Panc1 (cell line): ENCODE results near the gene KLHL9. TPM values are rescaled to one million over a fixed set of nuclear protein-coding genes. Genes with fewer than 3 reads are reported as not detected.
"Not testable (repeated sequence)": the region's sequence is repeated elsewhere in the genome, so short reads cannot be mapped to it uniquely, and the experiment has no call there.

Source experiments
- ATAC-seq: fragments of 200-7000 bp; cut with Tn5 transposase; 2 replicates; pipeline ENCODE4 v1.9.1; 2020; ENCODE audit warnings: mild to moderate bottlenecking, moderate library complexity
- BruUV-seq: library from RNA; stranded (reverse); fragments of 400-500 nt; replicated peaks from 2 replicates; lab custom pipeline; 2021; lab: Mats Ljungman, UMichigan
- CTCF ChIA-PET: fragments of 300-600 bp; sonication (Branson Sonifier 250); formaldehyde crosslinking; loops from one replicate; lab custom pipeline; 2022; ENCODE audit warnings: antibody characterized with exemption; lab: Charles Lee
- POLR2A ChIA-PET: fragments of 300-600 bp; sonication (Branson Sonifier 250); formaldehyde crosslinking; loops from one replicate; lab custom pipeline; 2022; ENCODE audit warnings: antibody characterized with exemption; lab: Charles Lee
- DNase-seq: peaks from one replicate; pipeline ENCODE4 v3.0.0-alpha.2; 2010; ENCODE audit warnings: low read depth, low spot score
- H3K27ac ChIP-seq: 2 replicates; pipeline ENCODE4 v1.5.1; 2011; ENCODE audit warnings: mild to moderate bottlenecking, low read length, inconsistent platforms
- H3K27me3 ChIP-seq: fragments of 200-500 bp; sonication (Bioruptor generic); 2 replicates; pipeline ENCODE4 v1.6.0; 2014; ENCODE audit warnings: low read length, inconsistent platforms; ENCODE audit not compliant: control insufficient read depth, insufficient read depth
- H3K36me3 ChIP-seq: fragments of 200-500 bp; sonication (Bioruptor generic); 2 replicates; pipeline ENCODE4 v1.5.1; 2014; ENCODE audit warnings: inconsistent platforms, mild to moderate bottlenecking, low read length, moderate library complexity; ENCODE audit not compliant: control insufficient read depth, insufficient read depth
- H3K4me1 ChIP-seq: 2 replicates; pipeline ENCODE4 v1.5.1; 2011; ENCODE audit warnings: inconsistent platforms, mild to moderate bottlenecking, low read length, moderate library complexity; ENCODE audit not compliant: control insufficient read depth, insufficient read depth
- H3K4me3 ChIP-seq, 2 experiments: 2 replicates each; pipeline ENCODE4 v1.5.1; 2011 to 2012; ENCODE audit warnings: low read depth in 2 of 2, low read length in 2 of 2, mild to moderate bottlenecking in 2 of 2, inconsistent platforms in 1 of 2, moderate library complexity in 1 of 2
- H3K9me3 ChIP-seq: fragments of 200-500 bp; sonication (Bioruptor generic); 2 replicates; pipeline ENCODE4 v1.5.1; 2014; ENCODE audit warnings: low read depth, mild to moderate bottlenecking, inconsistent platforms, low read length, moderate library complexity; ENCODE audit not compliant: control insufficient read depth, insufficient read depth
- POLR2AphosphoS5 ChIP-seq: IDR thresholded peaks from 2 replicates; pipeline ENCODE4 v1.6.1; 2012; ENCODE audit warnings: mild to moderate bottlenecking, low read depth, low read length, moderate library complexity
- SIN3A ChIP-seq: IDR thresholded peaks from 2 replicates; pipeline ENCODE4 v1.6.1; 2012; ENCODE audit warnings: low read depth, mild to moderate bottlenecking, low read length, moderate library complexity, borderline replicate concordance; ENCODE audit not compliant: insufficient read depth
- TCF7L2 ChIP-seq: IDR thresholded peaks from 2 replicates; pipeline ENCODE4 v1.6.1; 2011; ENCODE audit warnings: mild to moderate bottlenecking, low read depth, low read length, inconsistent platforms
- in situ Hi-C: cut with HindIII; loops from 2 replicates; pipeline ENCODE4 v1.10.0; 2016; ENCODE audit warnings: low sequenced_read_pairs, low pct_unique_long_range_greater_than_20kb
- intact Hi-C: fragments of 100-400 bp; cut with micrococcal nuclease; formaldehyde crosslinking; loops from one replicate; pipeline ENCODE4 v1.10.0; 2022; ENCODE audit not compliant: unreplicated experiment
- total RNA-seq: library from RNA; stranded (reverse); gene quantifications from one replicate; pipeline ENCODE4 v1.2.1, GENCODE V29; 2021; ENCODE audit not compliant: unreplicated experiment
- TF ChIP-seq, protein P1 (sequence below): fragments of 450-650 bp; IDR thresholded peaks from 2 replicates; pipeline ENCODE4 v1.5.1; 2017; ENCODE audit warnings: mild to moderate bottlenecking
- TF ChIP-seq, protein P2 (sequence below), 2 experiments: IDR thresholded peaks; 2 replicates each; pipeline ENCODE4 v1.6.1; 2011 to 2012; ENCODE audit warnings: low read depth in 2 of 2, control low read depth in 1 of 2, low read length in 1 of 2, mild to moderate bottlenecking in 1 of 2, moderate library complexity in 1 of 2; ENCODE audit not compliant: insufficient read depth in 1 of 2

The KLHL9 gene
- total RNA-seq, 1 experiment from 2014 or later = 7.4 TPM

DNA sequence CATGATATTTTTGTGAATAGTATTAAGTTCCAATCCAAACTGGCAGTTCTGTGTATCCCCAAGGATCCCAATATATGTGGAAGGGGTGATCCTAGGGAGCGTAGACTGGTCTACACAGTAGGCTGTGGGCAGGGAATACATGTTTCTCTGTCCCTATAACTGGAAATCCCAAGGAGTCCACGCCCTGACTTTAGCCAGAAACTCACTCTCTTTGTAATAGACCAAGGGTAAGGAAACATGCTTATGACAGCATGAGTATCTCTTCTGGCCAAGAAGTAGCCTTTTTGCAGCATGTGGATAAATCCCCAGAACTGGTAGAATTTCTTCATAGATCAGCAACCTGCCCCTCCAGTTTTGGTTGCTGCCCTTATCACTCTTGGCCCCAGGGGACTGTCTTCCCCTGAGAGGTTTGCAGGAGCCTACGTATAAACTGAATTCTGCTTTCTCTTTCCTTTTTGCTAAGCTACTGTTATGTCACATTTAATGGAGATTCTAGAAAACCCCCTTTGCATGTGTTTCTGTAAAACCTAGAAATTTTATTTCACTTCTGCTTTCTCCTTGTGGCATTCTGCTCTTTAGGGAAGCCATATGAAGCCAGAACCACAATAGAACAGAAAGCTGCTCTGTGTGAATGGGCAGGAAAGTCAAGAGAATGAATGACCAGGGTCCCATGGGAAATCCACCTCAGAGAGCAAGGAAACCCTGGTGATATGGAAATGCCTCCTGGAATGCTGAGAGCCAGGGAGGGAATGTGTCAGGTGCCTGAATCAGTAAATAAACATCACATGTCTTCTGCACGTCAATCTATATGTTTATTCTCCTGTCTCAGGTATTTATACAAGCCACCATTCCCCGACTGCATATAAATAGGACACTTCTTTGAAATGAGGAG, 46.5 kb upstream of the KLHL9 start:
- in situ Hi-C loops = no loop called here
- Histone ChIP-seq H3K4me3 (no peak overlapping the region), H3K4me1 (no peaks in the 10 kb centered on the region), H3K27me3 (no peaks in the 10 kb centered on the region), H3K27ac (no peak overlapping the region), H3K36me3 (no peaks in the 10 kb centered on the region), H3K9me3 (no peaks in the 10 kb centered on the region)
- ATAC-seq (peak; percentile 30), DNase-seq (no peak)
- BruUV-seq = no TSS peak
- ChIA-PET POLR2A (no interaction called here), CTCF (no interaction called here)
- intact Hi-C loops = no loop called here
- TF ChIP-seq POLR2AphosphoS5 = no peak
- no peak for TF ChIP-seq SIN3A
- no peak for TF ChIP-seq TCF7L2
- TF ChIP-seq, protein P1, sequence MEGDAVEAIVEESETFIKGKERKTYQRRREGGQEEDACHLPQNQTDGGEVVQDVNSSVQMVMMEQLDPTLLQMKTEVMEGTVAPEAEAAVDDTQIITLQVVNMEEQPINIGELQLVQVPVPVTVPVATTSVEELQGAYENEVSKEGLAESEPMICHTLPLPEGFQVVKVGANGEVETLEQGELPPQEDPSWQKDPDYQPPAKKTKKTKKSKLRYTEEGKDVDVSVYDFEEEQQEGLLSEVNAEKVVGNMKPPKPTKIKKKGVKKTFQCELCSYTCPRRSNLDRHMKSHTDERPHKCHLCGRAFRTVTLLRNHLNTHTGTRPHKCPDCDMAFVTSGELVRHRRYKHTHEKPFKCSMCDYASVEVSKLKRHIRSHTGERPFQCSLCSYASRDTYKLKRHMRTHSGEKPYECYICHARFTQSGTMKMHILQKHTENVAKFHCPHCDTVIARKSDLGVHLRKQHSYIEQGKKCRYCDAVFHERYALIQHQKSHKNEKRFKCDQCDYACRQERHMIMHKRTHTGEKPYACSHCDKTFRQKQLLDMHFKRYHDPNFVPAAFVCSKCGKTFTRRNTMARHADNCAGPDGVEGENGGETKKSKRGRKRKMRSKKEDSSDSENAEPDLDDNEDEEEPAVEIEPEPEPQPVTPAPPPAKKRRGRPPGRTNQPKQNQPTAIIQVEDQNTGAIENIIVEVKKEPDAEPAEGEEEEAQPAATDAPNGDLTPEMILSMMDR = no peak
- TF ChIP-seq, protein P2, sequence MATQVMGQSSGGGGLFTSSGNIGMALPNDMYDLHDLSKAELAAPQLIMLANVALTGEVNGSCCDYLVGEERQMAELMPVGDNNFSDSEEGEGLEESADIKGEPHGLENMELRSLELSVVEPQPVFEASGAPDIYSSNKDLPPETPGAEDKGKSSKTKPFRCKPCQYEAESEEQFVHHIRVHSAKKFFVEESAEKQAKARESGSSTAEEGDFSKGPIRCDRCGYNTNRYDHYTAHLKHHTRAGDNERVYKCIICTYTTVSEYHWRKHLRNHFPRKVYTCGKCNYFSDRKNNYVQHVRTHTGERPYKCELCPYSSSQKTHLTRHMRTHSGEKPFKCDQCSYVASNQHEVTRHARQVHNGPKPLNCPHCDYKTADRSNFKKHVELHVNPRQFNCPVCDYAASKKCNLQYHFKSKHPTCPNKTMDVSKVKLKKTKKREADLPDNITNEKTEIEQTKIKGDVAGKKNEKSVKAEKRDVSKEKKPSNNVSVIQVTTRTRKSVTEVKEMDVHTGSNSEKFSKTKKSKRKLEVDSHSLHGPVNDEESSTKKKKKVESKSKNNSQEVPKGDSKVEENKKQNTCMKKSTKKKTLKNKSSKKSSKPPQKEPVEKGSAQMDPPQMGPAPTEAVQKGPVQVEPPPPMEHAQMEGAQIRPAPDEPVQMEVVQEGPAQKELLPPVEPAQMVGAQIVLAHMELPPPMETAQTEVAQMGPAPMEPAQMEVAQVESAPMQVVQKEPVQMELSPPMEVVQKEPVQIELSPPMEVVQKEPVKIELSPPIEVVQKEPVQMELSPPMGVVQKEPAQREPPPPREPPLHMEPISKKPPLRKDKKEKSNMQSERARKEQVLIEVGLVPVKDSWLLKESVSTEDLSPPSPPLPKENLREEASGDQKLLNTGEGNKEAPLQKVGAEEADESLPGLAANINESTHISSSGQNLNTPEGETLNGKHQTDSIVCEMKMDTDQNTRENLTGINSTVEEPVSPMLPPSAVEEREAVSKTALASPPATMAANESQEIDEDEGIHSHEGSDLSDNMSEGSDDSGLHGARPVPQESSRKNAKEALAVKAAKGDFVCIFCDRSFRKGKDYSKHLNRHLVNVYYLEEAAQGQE (IDR thresholded peaks at IDR 0.05; ENCODE audit: insufficient read depth in 1 of 2, low read depth in 2 of 2, low read length in 1 of 2) = no peak

DNA sequence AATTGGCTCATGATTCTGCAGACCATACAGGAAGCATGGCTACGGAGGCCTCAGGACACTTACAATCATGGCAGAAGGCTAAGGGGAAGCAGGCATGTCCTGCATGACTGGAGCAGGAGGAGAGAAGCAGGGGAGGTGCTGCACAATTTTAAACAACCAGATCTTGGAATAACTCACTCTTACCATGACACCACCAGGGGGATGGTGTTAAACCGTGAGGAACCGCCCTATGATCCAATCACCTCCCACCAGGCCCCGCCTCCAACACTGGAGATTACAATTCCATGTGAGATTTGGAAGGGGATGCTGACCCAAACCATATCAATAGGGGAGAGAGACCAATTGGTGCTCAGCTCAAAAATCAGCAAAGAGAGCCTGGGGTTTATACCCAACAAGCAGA, 36.3 kb upstream of the KLHL9 start:
- BruUV-seq, H3K27ac ChIP-seq, H3K4me3 ChIP-seq, H3K36me3 ChIP-seq, DNase-seq, H3K9me3 ChIP-seq, POLR2A ChIA-PET, ATAC-seq, H3K27me3 ChIP-seq, H3K4me1 ChIP-seq, intact Hi-C loops, in situ Hi-C loops: not testable (repeated sequence)
- CTCF ChIA-PET = interaction anchor here (0.6 kb wide), 1 partner anchor 108 kb away, joined by 3 read pairs; no protein-coding TSS in a partner anchor

DNA sequence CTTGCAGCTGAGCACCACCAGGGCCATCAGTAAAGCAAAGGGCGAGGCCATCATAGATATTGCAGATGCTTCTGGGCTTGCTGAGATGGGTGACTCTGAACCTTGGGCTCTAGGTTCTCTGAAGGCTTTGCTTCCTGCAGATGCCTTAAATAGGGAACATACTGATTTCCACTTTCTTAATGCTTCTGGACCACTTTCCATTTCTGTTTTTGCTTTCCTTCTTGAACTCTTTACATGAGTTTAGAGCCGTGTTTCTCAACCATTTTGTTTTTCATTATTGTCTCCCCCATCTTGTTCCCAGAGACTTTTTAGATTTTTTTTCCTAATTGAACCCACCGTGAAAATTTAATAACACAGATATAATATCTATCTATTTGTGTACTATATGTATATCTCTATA, 32.8 kb upstream of the KLHL9 start, which contains the start of gene IFNA13:
Gene IFNA13, minus strand, starts transcription at position 101 of the 400 bp plus-strand sequence. Its CDS starts 47 bp downstream, at position 54.
- DNase-seq (no peak), ATAC-seq (no peak)
- H3K4me3 ChIP-seq = no peak within 1 kb of the TSS
- H3K27ac ChIP-seq = no peak within 1 kb of the TSS
- no peaks in the 10 kb centered on the region for H3K27me3 ChIP-seq
- ChIA-PET POLR2A (no interaction called here), CTCF (no interaction called here)
- intact Hi-C loops = no loop called here
- no peaks in the 10 kb centered on the region for H3K9me3 ChIP-seq
- TF ChIP-seq, protein P1 = no peak
- TF ChIP-seq, protein P2 (IDR thresholded peaks at IDR 0.05; ENCODE audit: insufficient read depth in 1 of 2, low read depth in 2 of 2, low read length in 1 of 2) = no peak
- no peak for TF ChIP-seq SIN3A
- no peak for TF ChIP-seq POLR2AphosphoS5
- no peak for TF ChIP-seq TCF7L2
- BruUV-seq = no TSS peak
- H3K4me1 ChIP-seq = no peaks in the 10 kb centered on the region
- no peaks in the 10 kb centered on the region for H3K36me3 ChIP-seq
- in situ Hi-C loops = no loop called here
